ENCODE data around the gene GABRB1. TPM values are rescaled to one million over a fixed set of nuclear protein-coding genes. Genes with fewer than 3 reads are reported as not detected.

Gene GABRB1
- total RNA-seq, 6 experiments from 2014 or later: 0.43 TPM; not detected in 5

DNA sequence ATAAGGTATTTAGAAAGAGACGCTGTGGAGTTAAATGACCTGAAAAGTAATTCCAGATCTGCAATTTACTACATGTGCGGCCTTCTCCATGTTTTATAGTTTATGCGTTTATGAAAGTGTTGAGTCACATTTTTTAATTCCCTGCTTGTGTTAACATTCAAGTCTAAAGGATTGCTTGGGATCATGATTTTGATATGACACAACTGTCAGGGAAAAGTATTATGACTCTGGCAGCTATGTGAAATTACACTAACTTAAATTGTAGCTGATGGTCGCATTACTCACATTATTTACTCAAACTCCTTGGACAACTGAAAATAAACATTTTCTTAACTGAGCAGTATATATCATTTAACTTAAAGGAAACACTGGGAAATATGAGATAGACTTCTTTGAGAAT lies 14.3 kb upstream of the GABRB1 start:
- Histone ChIP-seq H3K4me1 (no peaks in the 10 kb centered on the region), H3K36me3 (no peaks in the 10 kb centered on the region)

DNA sequence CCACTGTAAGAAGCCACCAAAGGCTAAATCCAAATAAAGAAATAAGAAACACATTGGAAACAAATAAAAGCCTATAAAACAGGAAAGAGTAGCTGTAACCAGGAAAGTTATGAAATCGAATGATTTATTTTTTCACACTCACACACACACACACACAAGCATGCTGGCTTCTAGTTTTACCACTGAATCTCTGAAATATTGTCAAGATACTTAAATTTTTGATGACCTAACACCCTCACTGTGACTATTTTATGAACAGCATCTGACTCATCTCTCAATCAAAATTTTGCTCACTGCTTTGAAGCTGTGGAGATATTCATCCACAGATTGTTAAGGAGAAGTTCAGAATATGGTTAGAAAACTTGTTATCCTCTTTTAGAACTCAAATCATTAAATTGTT lies 13.9 kb upstream of the GABRB1 start:
- TF ChIP-seq, protein P1, sequence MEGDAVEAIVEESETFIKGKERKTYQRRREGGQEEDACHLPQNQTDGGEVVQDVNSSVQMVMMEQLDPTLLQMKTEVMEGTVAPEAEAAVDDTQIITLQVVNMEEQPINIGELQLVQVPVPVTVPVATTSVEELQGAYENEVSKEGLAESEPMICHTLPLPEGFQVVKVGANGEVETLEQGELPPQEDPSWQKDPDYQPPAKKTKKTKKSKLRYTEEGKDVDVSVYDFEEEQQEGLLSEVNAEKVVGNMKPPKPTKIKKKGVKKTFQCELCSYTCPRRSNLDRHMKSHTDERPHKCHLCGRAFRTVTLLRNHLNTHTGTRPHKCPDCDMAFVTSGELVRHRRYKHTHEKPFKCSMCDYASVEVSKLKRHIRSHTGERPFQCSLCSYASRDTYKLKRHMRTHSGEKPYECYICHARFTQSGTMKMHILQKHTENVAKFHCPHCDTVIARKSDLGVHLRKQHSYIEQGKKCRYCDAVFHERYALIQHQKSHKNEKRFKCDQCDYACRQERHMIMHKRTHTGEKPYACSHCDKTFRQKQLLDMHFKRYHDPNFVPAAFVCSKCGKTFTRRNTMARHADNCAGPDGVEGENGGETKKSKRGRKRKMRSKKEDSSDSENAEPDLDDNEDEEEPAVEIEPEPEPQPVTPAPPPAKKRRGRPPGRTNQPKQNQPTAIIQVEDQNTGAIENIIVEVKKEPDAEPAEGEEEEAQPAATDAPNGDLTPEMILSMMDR (IDR thresholded peaks at IDR 0.05): no peak
- TF ChIP-seq POLR2A (IDR thresholded peaks at IDR 0.05): no peak
- ATAC-seq (no peak), DNase-seq (no peak)
- Histone ChIP-seq H3K27ac (no peak overlapping the region), H3K4me1 (no peaks in the 10 kb centered on the region), H3K36me3 (no peaks in the 10 kb centered on the region), H3K9me3 (no peaks in the 10 kb centered on the region), H3K27me3 (no peaks in the 10 kb centered on the region), H3K4me3 (no peak overlapping the region)
- intact Hi-C loops (cut with DNase I): no loop called here
- WGBS (ENCODE audit: insufficient coverage, low coverage, low lambda C conversion rate, missing lambda C conversion rate): 52% methylated on average over 1 of the region's 1 CpG

More for the DNA sequence above, 14.3 kb upstream of the GABRB1 start:
- no peaks in the 10 kb centered on the region for H3K9me3 ChIP-seq
- intact Hi-C loops (cut with DNase I): no loop called here
- H3K27ac ChIP-seq: no peak overlapping the region
- DNase-seq (no peak), ATAC-seq (no peak)
- no peaks in the 10 kb centered on the region for H3K27me3 ChIP-seq
- 83% methylated on average over 4 of the region's 4 CpGs for WGBS (ENCODE audit: insufficient coverage, low coverage, low lambda C conversion rate, missing lambda C conversion rate)
- H3K4me3 ChIP-seq: no peak overlapping the region
- TF ChIP-seq, protein P1 (IDR thresholded peaks at IDR 0.05): no peak
- no peak for TF ChIP-seq POLR2A (IDR thresholded peaks at IDR 0.05)

DNA sequence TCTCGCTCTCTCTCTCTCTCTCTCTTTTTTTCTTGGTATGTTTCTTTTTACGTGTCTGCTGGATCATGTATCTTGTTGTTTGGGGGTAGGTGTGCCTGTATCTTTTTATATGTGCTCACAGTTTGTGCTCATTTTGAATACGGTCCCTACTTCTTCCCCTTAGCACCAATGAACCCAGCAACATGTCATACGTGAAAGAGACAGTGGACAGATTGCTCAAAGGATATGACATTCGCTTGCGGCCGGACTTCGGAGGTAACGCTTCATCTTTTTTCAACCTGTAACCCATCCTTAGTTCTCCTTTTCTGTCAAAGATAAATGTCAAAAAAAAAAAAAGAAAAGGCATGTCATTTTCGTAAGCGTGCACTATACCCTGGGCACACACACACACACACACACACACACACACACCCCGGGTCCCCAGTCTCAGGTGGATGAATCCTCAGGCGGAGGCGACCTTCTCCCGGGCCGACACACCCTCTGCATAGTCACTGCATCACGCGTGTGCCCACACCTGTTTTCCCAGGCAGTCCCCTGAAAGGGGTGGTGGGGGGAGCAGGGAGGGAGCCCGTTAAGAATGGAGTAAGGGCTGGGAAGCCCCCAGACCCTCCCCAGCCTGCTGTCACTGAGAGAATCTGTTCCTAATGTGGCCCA lies 511 bp downstream of the GABRB1 start:
- Histone ChIP-seq H3K27me3 (peaks cover 0 to 4% of the 10 kb centered on the region in 2 donors), H3K27ac (no peak overlapping the region), H3K4me3 (peak overlapping the region; percentile 30 to 48 (median 38)), H3K9me3 (no peaks in the 10 kb centered on the region), H3K4me1 (peaks cover 0 to 14% (median 1%) of the 10 kb centered on the region in 4 donors), H3K36me3 (no peaks in the 10 kb centered on the region)
- TF ChIP-seq, protein P1 (IDR thresholded peaks at IDR 0.05): no peak
- no peak for TF ChIP-seq POLR2A (IDR thresholded peaks at IDR 0.05)
- ATAC-seq (peak; percentile 58 to 64 (median 60)), DNase-seq (no peak)
- 3% methylated on average over 15 of the region's 19 CpGs for WGBS (ENCODE audit: insufficient coverage, low coverage, low lambda C conversion rate, missing lambda C conversion rate)
- intact Hi-C loops (cut with DNase I): loop anchor here in 1 of 2 donors (10.0 kb wide), 1 partner anchor 187 kb away; no protein-coding TSS in a partner anchor

DNA sequence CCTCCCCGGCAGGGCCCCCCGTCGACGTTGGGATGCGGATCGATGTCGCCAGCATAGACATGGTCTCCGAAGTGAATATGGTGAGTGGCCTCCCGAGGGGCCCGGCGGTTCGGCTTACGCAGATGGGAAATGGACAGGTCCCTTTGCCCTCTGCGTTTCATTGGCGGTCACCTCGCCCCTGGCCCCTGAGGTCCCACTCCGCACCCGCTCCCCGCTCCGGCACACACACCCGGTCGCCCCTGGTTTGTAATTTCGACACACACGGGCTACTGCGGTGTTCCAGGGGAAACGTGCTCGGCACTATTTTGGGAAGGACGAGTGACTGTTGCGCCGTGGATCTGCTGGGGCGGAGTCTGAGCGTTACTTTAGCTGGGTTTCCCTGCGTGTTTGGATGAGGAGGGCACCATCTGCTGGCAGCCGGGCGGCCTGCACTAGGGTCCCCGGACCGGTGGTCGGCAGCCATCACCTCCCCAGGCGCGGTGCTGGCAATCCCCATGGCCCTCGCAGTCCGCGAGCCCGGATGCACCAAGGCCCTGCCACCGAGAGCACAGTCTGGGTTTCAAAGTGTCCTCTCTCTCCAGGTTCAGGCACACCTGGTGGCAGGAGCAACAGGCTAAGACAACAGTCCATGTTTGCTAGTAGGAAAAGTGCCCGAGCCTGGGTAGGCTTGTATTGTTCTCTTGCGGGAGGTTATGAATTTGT lies 1.2 kb downstream of the GABRB1 start:
- ATAC-seq (peak; percentile 93 to 97 (median 96)), DNase-seq (peak; percentile 56 to 62 (median 62))
- Histone ChIP-seq H3K27me3 (peaks cover 0 to 4% of the 10 kb centered on the region in 2 donors), H3K4me3 (peak overlapping the region; percentile 30 to 48 (median 38)), H3K36me3 (no peaks in the 10 kb centered on the region), H3K27ac (no peak overlapping the region), H3K4me1 (peaks cover 0 to 14% (median 1%) of the 10 kb centered on the region in 4 donors), H3K9me3 (no peaks in the 10 kb centered on the region)
- WGBS (ENCODE audit: insufficient coverage, low coverage, low lambda C conversion rate, missing lambda C conversion rate): 7% methylated on average over 11 of the region's 47 CpGs
- TF ChIP-seq POLR2A (IDR thresholded peaks at IDR 0.05): no peak
- TF ChIP-seq, protein P1 (IDR thresholded peaks at IDR 0.05): peak; percentile 65 to 75 (median 73)
- intact Hi-C loops (cut with DNase I): loop anchor here in 1 of 2 donors (10.0 kb wide), 1 partner anchor 188 kb away; no protein-coding TSS in a partner anchor

Measured in right lobe of liver (tissue), 6 donors.